ENCODE data around the gene TSPAN18.

GRCh38 chr11:44834846-44835245 lies 108.1 kb downstream of the TSPAN18 start:
- no peak for TF ChIP-seq CTCF (IDR thresholded peaks at IDR 0.05)
- TF ChIP-seq EP300 (IDR thresholded peaks at IDR 0.05) = no peak

Measured in stomach (tissue), 4 donors.